Measurements from ENCODE around the gene NPY4R.
"Not testable (repeated sequence)": the region's sequence is repeated elsewhere in the genome, so short reads cannot be mapped to it uniquely, and the experiment has no call there.

The NPY4R gene, protein sequence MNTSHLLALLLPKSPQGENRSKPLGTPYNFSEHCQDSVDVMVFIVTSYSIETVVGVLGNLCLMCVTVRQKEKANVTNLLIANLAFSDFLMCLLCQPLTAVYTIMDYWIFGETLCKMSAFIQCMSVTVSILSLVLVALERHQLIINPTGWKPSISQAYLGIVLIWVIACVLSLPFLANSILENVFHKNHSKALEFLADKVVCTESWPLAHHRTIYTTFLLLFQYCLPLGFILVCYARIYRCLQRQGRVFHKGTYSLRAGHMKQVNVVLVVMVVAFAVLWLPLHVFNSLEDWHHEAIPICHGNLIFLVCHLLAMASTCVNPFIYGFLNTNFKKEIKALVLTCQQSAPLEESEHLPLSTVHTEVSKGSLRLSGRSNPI

DNA sequence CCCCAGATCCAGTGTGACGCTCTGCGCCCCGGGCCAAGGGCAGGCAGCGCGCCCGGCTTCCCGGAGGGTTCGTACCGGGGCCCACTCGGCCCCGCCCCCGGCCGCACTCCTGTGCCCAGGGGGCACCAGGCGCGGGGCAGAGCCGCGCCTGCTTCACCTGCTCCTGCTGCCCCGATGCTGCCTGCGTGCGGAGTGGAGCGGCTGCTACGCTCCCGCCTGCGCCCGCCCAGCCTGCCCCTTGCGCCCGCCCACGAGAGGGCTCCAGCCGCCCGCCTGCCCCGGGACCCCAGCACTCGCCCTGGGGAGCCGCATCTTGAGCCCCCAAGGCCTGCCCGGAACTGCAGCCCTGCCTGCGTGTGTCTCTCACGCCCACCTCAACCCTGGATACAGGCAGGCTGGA, at the start of gene NPY4R:
NPY4R (minus strand) TSS at position 194 of the 400 bp plus-strand sequence. CDS start 3,323 bp downstream, outside the sequence.
- not testable (repeated sequence) for FAIRE-seq; DNase-seq (ENCODE audit: insufficient read length, low spot score)

DNA sequence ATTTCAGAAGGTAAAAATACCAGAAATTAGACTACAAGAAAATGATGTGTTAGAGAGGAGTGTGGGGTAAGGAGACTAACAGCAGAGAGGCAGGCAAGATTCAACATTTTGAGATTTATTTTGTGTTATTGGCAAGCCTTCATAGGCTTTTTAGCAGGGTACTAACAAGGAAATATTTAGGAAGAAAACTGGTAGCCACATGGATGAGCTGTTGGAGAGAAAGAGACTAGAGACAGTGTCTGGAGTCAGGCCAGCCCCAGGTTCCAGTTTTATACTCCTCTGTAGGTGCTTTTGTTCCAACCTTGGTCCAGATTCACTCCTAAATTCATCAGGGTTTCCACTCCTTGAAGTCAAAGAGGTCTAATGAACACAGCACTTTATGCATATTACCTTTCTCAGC, 49.6 kb upstream of the NPY4R start:
- no peak for DNase-seq (ENCODE audit: insufficient read length, low spot score)
- FAIRE-seq, result no peak

DNA sequence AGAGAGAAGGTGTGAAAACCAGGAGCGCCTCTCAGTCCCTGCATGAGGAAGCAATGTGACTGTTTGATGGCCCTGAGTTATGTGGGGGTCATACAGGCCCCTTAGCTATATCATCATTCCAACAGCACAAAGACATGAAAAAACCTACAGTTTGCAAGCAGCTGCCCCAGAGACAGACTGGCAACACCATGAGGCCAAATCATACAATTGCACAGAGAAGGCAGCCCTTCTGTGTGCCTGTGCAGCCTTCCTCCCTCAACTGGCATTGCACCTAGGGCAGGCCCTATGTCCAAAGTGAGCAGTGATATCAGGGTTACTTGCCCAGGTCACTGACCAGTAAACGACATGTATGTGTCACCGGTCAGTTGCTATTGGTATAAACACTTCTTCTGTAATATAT, 49.1 kb upstream of the NPY4R start:
- FAIRE-seq (no peak), DNase-seq (ENCODE audit: insufficient read length, low spot score) (no peak)

DNA sequence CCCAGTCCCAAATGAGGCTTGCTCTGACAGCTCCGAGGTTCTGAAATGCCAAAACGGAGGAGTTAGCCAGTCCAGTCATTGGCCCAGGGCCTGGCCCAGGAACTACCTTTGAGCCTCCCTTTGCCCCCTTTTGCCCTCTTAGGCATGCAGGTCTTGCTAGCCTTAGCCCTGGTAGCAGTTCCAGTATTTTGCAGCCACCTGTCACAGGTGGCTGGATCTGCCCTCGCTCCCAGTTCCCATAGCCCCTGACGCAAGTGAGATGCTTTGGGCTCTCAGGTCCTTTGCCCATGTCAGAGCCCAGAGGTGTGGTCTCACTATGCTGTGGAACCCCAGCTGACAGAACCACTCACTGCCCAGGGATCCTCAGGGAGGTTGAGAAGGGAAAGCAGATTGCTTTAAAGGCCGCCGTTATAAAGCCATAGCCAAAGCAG, 48.7 kb upstream of the NPY4R start:
- FAIRE-seq, result no peak

DNA sequence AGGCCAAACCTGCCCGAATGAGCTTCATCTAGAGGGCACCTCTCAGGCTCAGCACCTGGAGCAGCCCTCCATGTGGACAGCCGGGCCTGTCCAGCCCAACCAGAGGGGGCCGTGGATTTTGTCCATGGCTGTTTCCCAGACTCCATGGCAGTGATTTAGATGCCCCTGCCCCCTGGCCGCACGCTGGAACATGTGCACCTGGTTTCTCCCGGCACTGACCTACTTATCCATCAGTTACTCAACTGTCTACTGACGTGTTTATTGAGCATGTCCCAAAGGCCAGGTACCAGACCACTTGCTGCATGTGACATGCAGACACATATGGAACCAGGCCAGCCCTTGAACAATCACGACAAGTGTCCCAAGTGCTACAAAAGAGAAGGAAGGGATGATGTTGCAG, 47.6 kb upstream of the NPY4R start:
- not testable (repeated sequence) for FAIRE-seq; DNase-seq (ENCODE audit: insufficient read length, low spot score)

More for the DNA sequence above, 48.7 kb upstream of the NPY4R start:
- no peak for DNase-seq (ENCODE audit: insufficient read length, low spot score)

DNA sequence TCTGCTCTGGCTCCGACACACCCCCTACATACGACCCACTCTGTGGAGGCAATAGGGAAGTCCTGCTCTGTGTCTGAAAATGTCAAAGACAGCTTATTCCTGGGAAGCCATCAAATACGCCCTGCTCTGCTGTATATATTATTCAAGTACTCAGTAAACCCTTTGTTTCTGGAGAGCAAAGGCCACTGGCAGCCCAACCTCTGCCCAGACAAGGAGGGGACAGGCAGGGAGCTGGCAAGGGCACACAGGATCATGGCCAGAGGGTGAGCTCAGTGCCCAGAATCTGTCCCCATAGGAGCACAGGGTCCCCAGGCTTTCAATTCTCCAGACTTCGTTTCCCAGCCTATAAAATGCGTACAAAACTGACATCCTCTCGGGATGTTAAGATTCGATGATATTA, 47.0 kb upstream of the NPY4R start:
- FAIRE-seq; DNase-seq (ENCODE audit: insufficient read length, low spot score): not testable (repeated sequence)

DNA sequence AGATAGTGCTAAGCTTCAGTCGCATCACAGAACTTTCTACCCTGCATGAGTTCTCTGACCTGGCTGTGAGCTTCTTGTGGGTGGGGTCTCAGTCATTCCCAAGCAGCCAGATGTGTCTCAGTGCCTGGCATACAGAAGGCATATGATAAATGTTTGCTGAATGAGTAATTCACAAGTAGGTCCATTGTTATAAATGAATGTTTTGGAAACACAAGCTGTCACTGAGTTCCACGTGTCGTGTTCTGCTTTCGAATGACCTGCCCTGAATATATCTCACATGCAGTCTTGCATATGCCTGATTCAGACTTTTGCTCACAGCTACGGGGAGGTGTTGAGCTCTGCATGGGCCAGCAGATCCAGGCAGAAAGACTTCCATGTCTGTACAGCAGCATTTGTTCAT, 46.2 kb upstream of the NPY4R start:
- not testable (repeated sequence) for DNase-seq (ENCODE audit: insufficient read length, low spot score); FAIRE-seq

DNA sequence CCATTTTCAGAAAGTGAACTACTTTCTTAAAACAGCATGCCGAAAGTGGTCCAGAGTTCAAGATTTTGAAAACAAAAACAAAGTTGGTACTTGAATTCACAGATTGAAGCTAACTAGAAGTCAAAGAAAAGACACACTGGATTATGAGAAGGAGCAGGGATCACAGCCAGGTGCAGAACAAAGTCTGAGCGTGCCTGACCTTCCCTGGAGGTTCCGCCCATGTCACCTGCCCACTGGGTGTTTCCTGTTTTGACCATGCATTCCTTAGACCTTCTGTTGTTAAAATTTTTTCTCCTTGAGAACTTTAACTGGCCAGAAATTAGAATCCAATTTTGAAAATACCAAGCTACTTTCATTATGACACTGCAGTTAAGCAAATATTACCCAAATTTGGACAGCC, 34.2 kb upstream of the NPY4R start:
- FAIRE-seq; DNase-seq (ENCODE audit: insufficient read length, low spot score): not testable (repeated sequence)

DNA sequence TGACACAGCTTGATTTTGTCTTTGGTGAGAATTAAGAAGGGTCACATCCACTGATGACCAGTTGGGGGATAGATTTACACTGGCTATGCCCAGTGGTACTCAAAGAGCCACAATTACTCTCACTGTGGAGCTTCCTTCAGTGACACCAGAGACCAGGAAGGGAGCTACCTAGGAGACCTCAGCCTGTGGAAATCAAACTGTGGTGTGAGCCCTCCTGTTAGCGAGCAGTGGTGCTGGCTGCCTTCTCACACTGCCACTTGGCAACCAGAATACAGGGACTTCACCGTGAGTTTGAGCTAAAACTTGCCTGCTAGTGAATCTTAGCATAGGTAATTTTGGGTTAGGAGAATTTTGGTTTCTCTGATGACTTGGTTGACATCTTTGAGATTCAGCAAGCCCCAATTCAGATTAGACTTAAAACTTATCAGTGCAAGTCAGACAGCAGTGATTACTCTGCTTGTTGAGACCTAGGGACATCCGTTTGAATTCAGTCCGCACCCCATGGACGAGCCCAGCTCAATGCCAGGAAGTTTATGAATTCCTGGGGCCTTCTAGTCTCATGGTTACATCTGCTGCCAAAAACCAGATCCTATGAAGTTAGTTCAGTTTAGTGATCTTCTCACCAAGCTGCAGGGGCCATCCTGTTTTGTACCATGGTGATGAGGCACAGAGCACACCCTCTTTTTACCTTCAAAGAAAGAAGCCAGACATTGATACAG, 33.4 kb upstream of the NPY4R start:
- FAIRE-seq, result not testable (repeated sequence)

DNA sequence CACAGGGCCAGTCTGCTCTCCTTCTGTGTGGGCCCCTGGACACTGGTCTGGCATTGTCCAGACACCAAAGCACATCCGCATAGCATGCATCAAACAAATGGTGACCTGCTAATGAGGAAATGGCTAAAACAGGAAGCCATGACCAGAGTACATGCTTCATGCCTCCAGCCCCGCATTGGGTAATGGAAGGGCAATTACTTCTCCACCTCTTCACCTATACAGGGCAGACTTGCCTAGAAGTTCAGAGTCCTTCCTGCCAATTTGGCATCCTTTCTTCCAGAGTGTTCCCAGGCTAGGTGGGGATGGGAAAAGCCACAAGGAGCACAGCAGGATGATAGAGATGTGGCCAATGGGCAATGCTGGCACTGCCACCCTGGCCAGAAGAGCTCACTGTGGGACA, 32.1 kb upstream of the NPY4R start:
- not testable (repeated sequence) for FAIRE-seq; DNase-seq (ENCODE audit: insufficient read length, low spot score)

More for the DNA sequence above, 33.4 kb upstream of the NPY4R start:
- DNase-seq (ENCODE audit: insufficient read length, low spot score), result not testable (repeated sequence)

DNA sequence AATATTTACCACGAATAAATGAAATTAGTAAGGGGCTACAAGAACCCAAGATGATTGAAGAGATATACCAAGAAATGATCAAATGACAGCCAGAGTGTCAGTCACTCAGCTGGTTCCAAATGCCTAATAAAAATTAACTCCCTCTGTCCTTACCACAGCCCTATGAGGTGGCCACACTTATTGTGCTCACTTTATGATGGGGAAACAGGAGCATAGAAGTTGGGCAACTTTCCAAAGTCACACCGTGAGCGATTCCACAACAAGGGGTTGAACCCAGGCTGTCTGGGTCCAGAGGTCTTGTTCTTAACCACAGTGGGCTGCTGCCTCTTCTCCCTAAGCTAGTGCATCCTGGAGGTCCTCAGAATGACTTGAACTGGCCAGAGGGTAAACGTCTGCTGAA, 31.6 kb upstream of the NPY4R start:
- not testable (repeated sequence) for FAIRE-seq

DNA sequence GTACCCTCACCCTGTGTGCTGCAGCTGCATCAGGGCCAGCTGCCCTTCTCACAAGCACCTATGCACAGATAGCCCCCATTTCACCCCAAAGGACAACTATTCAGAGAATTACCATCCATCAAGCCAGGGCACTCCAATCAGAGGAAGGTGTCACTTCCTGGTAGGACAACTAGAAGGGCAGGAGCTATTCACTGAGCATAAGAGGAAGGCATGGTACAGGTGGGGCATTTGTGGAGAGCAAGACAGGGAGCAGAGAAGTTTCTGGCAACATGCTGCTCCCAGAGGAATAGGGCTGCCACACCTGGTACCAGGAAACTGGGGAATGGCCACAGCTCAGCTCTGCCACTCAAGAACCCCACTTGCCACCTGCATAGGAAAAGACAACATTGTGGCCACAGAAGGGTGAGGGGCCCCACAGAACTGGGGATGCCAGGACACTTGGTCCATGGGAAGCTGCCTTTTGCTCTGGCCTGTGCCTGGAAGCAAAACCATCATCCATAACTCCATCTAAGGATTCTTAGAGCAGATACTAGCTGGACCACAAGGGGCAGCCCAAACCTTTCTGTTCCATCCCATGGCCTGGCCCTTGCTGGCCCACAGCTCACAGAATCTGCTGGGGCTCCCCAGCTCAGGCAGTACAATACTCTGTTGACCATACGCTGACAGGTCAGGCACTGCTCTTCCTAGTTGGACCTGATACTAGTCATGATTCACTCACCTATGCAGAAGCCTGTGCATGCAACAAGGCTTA, 25.8 kb upstream of the NPY4R start:
- not testable (repeated sequence) for DNase-seq (ENCODE audit: insufficient read length, low spot score); FAIRE-seq

More for the DNA sequence above, 31.6 kb upstream of the NPY4R start:
- not testable (repeated sequence) for DNase-seq (ENCODE audit: insufficient read length, low spot score)

DNA sequence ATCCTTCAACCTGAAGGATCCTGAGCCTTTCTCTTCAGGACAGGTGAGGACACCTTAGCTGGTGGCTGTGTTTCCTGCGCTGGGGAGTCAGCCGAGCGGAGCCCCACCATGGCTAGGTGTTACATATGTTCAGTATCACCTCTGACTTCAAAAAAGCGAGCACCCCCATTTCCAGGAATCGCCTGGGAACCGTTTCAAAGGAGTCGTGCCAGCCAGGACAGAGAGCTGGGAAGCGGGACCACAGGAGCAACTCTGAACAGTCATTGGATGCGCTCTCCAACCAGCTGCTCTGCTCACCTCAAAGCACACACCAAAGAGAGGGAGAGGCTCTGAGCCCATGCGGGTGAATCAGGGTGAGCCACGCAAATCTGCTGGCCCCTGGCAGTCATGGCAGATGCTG, 24.5 kb upstream of the NPY4R start:
- FAIRE-seq; DNase-seq (ENCODE audit: insufficient read length, low spot score): not testable (repeated sequence)

DNA sequence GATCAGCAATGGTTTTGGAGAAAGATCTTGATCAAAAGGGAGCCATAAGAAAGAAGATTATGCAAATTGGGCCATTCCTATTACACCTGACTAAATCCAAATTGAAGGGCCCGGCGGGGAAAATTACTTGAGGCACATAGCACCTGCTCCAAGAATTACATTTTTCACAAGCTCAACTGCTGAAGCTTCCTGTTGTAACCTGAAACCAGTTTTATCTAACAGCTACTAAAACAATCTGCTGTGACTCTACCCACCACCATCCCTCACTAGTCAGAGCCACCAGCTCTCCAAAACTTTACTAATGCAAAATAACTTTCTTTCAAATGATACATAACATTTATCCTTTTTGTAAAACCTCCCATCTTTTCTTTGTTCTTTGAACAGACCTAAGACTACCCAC, 20.7 kb upstream of the NPY4R start:
- not testable (repeated sequence) for DNase-seq (ENCODE audit: insufficient read length, low spot score); FAIRE-seq

DNA sequence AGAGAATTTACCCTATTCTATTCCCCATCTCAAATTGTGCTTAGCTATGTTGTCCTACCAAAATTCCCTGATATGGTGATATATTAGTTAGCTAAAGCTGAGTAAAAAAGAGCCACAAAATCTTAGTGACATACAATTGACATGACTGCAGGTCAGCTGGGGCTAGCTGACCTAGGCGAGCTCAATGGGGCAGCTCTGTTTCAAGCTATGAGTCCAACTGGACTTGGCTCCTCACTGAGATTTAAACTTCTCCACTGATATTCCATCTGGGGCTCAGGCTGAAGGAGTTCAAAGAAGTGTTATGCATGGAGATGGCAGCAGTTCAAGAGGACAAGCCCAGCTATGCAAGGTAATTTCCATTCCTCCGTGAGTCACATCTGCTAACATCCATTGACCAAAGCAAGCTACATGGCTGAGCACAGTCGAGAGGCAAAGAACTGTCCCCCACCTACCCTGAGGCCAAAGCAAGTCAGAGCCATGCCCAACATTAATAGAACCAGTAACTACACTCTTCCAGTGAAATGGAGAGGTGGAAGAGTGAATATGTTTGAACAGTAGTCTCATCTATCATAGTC, 9.1 kb upstream of the NPY4R start:
- not testable (repeated sequence) for DNase-seq (ENCODE audit: insufficient read length, low spot score)
- peak; percentile 71 for FAIRE-seq

DNA sequence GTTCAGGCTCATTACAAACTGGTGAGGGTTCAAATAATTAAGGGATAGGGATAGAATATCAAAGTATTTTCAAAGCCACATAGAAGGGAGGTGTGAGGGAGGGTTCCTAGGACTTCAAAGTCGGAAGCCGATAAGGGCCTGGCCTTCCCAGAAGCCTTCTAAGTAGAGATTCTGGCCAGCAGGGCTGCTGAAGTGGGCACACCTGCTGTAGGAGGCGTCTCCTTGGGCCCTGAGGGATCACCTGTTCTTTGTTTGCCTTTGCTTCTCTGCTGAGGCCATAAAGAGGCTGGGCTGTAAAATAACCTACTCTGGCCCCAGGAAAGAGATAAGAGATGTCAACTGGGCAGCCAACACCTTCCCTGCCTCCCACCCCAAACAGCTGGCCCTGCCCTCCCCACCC, 8.0 kb upstream of the NPY4R start:
- DNase-seq (ENCODE audit: insufficient read length, low spot score); FAIRE-seq: not testable (repeated sequence)

DNA sequence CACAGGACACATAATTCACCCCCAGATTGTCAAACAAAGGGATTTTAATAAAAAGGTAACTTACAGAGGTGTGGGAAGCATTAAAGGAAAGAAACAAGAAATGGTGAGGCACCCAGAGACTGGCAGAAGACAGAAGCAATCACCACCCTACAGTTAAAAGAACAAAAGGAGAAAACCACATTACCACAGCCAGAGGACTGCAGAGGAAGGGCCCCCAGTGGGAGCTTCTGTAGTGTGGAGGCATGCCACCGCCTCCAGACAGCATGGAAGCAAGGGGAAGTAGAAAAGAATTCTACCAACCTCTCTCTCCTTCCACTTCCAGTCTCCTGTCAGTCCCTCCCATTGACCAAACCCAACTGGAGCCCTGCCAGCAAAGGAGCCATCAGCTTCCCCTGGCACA, 4.4 kb upstream of the NPY4R start:
- not testable (repeated sequence) for FAIRE-seq; DNase-seq (ENCODE audit: insufficient read length, low spot score)

DNA sequence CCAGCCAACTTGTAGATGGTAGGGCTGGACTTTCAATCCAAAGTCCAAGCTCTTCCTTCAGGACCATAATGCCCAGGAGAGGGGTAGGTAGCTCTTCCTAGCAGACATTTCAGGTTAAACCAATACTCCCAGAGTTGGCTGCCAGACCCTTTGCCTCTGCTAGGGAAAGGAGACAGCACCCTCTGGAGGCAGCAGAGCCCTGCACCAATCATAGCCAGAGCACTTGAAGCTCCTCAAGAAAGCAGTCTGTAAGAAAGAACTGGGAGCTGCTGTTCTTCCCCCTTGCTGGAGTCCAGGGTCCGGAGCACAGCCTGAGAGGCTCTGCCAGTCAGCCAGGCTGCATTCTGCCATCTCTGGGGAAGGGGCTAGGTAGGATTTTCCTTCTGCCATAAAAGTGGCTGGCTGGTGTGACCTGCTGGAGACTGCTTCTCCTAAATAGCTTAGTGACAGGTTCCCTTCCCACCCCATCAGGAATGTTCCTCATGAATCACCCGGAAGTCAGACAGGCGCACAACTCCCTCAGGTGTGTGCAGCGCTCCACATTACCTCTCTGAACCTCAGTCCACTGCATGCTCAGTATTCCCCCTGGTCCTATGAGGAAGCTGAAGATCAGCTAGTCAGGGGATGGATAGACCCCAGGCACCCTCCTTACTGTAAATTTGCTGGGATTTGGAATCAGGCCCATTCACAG, 2.5 kb upstream of the NPY4R start:
- not testable (repeated sequence) for FAIRE-seq; DNase-seq (ENCODE audit: insufficient read length, low spot score)

DNA sequence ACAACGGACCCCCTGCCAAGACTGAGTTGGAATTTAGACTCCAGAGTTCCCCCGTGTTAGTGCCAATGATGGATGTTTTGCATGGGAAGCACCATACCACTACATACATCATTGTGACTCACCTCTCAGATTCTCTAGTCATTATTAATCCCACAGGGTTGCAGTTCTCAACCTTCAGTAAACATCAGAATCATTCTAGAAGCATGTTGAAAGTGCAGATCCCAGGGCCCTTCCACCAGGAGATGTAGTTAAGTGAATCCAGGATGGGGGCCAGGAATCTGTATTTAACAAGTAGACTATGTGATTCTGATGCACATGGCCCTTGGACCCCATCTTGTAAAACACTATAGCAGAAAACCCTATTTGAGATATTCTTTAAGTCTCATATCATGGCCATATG, 2.1 kb downstream of the NPY4R start:
- DNase-seq (ENCODE audit: insufficient read length, low spot score); FAIRE-seq: not testable (repeated sequence)

DNA sequence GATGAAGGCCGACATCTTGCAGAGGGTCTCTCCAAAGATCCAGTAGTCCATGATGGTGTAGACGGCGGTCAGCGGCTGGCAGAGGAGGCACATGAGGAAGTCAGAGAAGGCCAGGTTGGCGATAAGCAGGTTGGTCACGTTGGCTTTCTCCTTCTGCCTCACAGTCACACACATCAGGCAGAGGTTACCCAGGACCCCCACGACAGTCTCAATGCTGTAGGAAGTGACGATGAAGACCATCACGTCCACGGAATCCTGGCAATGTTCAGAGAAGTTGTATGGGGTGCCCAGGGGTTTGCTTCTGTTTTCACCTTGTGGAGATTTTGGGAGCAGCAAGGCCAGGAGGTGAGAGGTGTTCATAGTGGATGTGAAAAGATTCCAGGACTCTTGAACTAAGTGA, 3.5 kb downstream of the NPY4R start:
- FAIRE-seq, result not testable (repeated sequence)

More for the DNA sequence above, 3.5 kb downstream of the NPY4R start:
- DNase-seq (ENCODE audit: insufficient read length, low spot score), result not testable (repeated sequence)

Measured in HTR-8/SVneo (cell line).